ENCODE results near the gene ANTKMT. TPM values are rescaled to one million over a fixed set of nuclear protein-coding genes. Genes with fewer than 3 reads are reported as not detected.

The ANTKMT gene
- total and polyA plus RNA-seq, 4 donors: 14.0 to 29.7 (median 19.7) TPM

DNA sequence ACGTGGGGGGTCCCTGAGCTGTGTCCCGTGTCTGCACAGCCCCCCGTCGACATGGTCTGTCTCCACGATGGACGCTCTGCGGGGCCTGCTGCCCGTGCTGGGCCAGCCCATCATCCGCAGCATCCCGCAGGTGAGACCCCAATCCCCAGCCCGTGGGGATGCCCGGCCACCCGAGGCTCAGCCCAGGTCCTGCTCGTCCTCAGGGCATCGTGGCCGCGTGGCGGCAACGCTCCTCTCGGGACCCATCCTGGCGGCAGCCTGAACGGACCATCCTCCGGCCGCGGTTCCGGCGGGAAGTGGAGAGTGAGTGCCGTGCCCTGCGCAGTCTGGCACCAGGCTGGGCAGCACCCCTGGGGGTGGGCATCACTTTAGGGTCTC, 44.5 kb downstream of the ANTKMT start:
- 93% methylated on average over 29 of the region's 29 CpGs for WGBS

DNA sequence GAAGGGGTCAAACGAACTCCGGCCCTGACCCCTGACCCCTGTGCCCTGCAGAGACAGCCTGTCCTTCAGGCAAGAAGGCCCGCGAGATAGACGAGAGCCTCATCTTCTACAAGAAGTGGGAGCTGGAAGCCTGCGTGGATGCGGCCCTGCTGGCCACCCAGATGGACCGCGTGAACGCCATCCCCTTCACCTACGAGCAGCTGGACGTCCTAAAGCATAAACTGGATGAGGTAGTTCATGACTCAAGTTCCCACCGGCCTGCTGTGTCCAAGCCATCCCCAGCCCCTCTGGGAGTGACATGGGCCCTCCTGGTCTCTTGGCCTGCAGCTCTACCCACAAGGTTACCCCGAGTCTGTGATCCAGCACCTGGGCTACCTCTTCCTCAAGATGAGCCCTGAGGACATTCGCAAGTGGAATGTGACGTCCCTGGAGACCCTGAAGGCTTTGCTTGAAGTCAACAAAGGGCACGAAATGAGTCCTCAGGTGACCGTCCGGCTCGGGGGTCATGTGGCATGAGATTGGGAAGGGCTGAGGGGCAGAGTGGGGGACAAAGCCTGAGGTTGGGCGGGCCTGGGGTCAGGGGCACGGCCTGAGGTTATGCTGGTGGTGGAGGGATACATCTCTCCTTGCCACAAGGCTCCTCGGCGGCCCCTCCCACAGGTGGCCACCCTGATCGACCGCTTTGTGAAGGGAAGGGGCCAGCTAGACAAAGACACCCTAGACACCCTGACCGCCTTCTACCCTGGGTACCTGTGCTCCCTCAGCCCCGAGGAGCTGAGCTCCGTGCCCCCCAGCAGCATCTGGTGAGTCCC, 45.3 kb downstream of the ANTKMT start:
- WGBS: 87% methylated on average over 29 of the region's 29 CpGs
- TF ChIP-seq RXRA (IDR thresholded peaks at IDR 0.05) (no peak), JUND (IDR thresholded peaks at IDR 0.05) (no peak)
- TF ChIP-seq, protein P1, sequence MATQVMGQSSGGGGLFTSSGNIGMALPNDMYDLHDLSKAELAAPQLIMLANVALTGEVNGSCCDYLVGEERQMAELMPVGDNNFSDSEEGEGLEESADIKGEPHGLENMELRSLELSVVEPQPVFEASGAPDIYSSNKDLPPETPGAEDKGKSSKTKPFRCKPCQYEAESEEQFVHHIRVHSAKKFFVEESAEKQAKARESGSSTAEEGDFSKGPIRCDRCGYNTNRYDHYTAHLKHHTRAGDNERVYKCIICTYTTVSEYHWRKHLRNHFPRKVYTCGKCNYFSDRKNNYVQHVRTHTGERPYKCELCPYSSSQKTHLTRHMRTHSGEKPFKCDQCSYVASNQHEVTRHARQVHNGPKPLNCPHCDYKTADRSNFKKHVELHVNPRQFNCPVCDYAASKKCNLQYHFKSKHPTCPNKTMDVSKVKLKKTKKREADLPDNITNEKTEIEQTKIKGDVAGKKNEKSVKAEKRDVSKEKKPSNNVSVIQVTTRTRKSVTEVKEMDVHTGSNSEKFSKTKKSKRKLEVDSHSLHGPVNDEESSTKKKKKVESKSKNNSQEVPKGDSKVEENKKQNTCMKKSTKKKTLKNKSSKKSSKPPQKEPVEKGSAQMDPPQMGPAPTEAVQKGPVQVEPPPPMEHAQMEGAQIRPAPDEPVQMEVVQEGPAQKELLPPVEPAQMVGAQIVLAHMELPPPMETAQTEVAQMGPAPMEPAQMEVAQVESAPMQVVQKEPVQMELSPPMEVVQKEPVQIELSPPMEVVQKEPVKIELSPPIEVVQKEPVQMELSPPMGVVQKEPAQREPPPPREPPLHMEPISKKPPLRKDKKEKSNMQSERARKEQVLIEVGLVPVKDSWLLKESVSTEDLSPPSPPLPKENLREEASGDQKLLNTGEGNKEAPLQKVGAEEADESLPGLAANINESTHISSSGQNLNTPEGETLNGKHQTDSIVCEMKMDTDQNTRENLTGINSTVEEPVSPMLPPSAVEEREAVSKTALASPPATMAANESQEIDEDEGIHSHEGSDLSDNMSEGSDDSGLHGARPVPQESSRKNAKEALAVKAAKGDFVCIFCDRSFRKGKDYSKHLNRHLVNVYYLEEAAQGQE (IDR thresholded peaks at IDR 0.05): no peak
- Histone ChIP-seq H3K4me1 (ENCODE audit: control insufficient read depth in 4 of 4, insufficient read depth in 4 of 4, low read length in 3 of 4) (peaks cover 0 to 1% (median 0%) of the 10 kb centered on the region in 4 donors), H3K4me3 (ENCODE audit: low read depth in 1 of 3, low read length in 3 of 3) (no peak overlapping the region), H3K27me3 (ENCODE audit: control insufficient read depth in 4 of 4, insufficient read depth in 4 of 4, low read length in 3 of 4) (peaks cover 0 to 3% (median 0%) of the 10 kb centered on the region in 4 donors), H3K9ac (ENCODE audit: low read depth in 1 of 2, low read length in 2 of 2) (no peak overlapping the region), H3K36me3 (ENCODE audit: control insufficient read depth in 4 of 4, insufficient read depth in 3 of 4, low read depth in 1 of 4, low read length in 3 of 4) (no peaks in the 10 kb centered on the region), H3K27ac (ENCODE audit: low read depth in 1 of 2, low read length in 2 of 2) (no peak overlapping the region), H3K9me3 (ENCODE audit: control insufficient read depth in 4 of 4, low read length in 3 of 4) (no peaks in the 10 kb centered on the region)
- DNase-seq (ENCODE audit: low spot score): no peak

More for the DNA sequence above, 44.5 kb downstream of the ANTKMT start:
- H3K36me3 ChIP-seq (ENCODE audit: control insufficient read depth in 4 of 4, insufficient read depth in 3 of 4, low read depth in 1 of 4, low read length in 3 of 4): no peaks in the 10 kb centered on the region
- peaks cover 0 to 3% (median 0%) of the 10 kb centered on the region in 4 donors for H3K27me3 ChIP-seq (ENCODE audit: control insufficient read depth in 4 of 4, insufficient read depth in 4 of 4, low read length in 3 of 4)
- H3K27ac ChIP-seq (ENCODE audit: low read depth in 1 of 2, low read length in 2 of 2): no peak overlapping the region
- no peak for DNase-seq (ENCODE audit: low spot score)
- H3K9ac ChIP-seq (ENCODE audit: low read depth in 1 of 2, low read length in 2 of 2): no peak overlapping the region
- H3K4me3 ChIP-seq (ENCODE audit: low read depth in 1 of 3, low read length in 3 of 3): no peak overlapping the region
- TF ChIP-seq, protein P2, sequence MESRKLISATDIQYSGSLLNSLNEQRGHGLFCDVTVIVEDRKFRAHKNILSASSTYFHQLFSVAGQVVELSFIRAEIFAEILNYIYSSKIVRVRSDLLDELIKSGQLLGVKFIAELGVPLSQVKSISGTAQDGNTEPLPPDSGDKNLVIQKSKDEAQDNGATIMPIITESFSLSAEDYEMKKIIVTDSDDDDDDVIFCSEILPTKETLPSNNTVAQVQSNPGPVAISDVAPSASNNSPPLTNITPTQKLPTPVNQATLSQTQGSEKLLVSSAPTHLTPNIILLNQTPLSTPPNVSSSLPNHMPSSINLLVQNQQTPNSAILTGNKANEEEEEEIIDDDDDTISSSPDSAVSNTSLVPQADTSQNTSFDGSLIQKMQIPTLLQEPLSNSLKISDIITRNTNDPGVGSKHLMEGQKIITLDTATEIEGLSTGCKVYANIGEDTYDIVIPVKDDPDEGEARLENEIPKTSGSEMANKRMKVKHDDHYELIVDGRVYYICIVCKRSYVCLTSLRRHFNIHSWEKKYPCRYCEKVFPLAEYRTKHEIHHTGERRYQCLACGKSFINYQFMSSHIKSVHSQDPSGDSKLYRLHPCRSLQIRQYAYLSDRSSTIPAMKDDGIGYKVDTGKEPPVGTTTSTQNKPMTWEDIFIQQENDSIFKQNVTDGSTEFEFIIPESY (IDR thresholded peaks at IDR 0.05): no peak
- TF ChIP-seq FOXA1 (IDR thresholded peaks at IDR 0.05): no peak
- no peak for TF ChIP-seq EGR1 (IDR thresholded peaks at IDR 0.05; ENCODE audit: low read depth in 2 of 2)
- no peak for TF ChIP-seq TAF1 (conservative IDR thresholded peaks at IDR 0.05)
- TF ChIP-seq SP1 (IDR thresholded peaks at IDR 0.05): no peak
- TF ChIP-seq, protein P3, sequence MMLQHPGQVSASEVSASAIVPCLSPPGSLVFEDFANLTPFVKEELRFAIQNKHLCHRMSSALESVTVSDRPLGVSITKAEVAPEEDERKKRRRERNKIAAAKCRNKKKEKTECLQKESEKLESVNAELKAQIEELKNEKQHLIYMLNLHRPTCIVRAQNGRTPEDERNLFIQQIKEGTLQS (IDR thresholded peaks at IDR 0.05): no peak
- no peak for TF ChIP-seq HNF4G (IDR thresholded peaks at IDR 0.05)
- TF ChIP-seq, protein P4, sequence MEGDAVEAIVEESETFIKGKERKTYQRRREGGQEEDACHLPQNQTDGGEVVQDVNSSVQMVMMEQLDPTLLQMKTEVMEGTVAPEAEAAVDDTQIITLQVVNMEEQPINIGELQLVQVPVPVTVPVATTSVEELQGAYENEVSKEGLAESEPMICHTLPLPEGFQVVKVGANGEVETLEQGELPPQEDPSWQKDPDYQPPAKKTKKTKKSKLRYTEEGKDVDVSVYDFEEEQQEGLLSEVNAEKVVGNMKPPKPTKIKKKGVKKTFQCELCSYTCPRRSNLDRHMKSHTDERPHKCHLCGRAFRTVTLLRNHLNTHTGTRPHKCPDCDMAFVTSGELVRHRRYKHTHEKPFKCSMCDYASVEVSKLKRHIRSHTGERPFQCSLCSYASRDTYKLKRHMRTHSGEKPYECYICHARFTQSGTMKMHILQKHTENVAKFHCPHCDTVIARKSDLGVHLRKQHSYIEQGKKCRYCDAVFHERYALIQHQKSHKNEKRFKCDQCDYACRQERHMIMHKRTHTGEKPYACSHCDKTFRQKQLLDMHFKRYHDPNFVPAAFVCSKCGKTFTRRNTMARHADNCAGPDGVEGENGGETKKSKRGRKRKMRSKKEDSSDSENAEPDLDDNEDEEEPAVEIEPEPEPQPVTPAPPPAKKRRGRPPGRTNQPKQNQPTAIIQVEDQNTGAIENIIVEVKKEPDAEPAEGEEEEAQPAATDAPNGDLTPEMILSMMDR (IDR thresholded peaks at IDR 0.05; ENCODE audit: low read depth, low read length, missing input control): no peak
- H3K4me1 ChIP-seq (ENCODE audit: control insufficient read depth in 4 of 4, insufficient read depth in 4 of 4, low read length in 3 of 4): peaks cover 0 to 1% (median 0%) of the 10 kb centered on the region in 4 donors
- H3K9me3 ChIP-seq (ENCODE audit: control insufficient read depth in 4 of 4, low read length in 3 of 4): no peaks in the 10 kb centered on the region

All from liver (tissue), 9 donors.